Activated naive CD4-positive, alpha-beta T cell treated with anti-CD3 and anti-CD28 coated beads, Interleukin-2, amount 50 U/mL, for 24 hours (primary cell): Measurements from ENCODE around the gene ZFAND3.
"Not testable (repeated sequence)": the region's sequence is repeated elsewhere in the genome, so short reads cannot be mapped to it uniquely, and the experiment has no call there.

Experiments
- H3K27ac Mint-ChIP-seq: one replicate; pipeline ENCODE4 v1.8.0; 2021; ENCODE audit warnings: mild to moderate bottlenecking, mixed read lengths
- H3K27me3 Mint-ChIP-seq: one replicate; pipeline ENCODE4 v1.8.0; 2021; ENCODE audit warnings: mixed read lengths
- H3K36me3 Mint-ChIP-seq: one replicate; pipeline ENCODE4 v1.8.0; 2021; ENCODE audit warnings: mixed read lengths
- H3K4me1 Mint-ChIP-seq: one replicate; pipeline ENCODE4 v1.8.0; 2021; ENCODE audit warnings: mixed read lengths
- H3K4me3 Mint-ChIP-seq: one replicate; pipeline ENCODE4 v1.8.0; 2021; ENCODE audit warnings: mild to moderate bottlenecking, mixed read lengths
- H3K9me3 Mint-ChIP-seq: one replicate; pipeline ENCODE4 v1.8.0; 2021; ENCODE audit warnings: mixed read lengths

ZFAND3 gene

GRCh38 chr6:37862992-37863391 is 43.5 kb downstream of the ZFAND3 start:
- H3K27me3 Mint-ChIP-seq, result no peaks in the 10 kb centered on the region
- peaks cover 87% of the 10 kb centered on the region for H3K4me1 Mint-ChIP-seq
- H3K4me3 Mint-ChIP-seq, result no peak overlapping the region
- no peak overlapping the region for H3K27ac Mint-ChIP-seq
- H3K9me3 Mint-ChIP-seq, result no peaks in the 10 kb centered on the region
- peaks cover 3% of the 10 kb centered on the region for H3K36me3 Mint-ChIP-seq

GRCh38 chr6:37864250-37864649 is 44.7 kb downstream of the ZFAND3 start:
- no peaks in the 10 kb centered on the region for H3K27me3 Mint-ChIP-seq
- no peaks in the 10 kb centered on the region for H3K9me3 Mint-ChIP-seq
- H3K27ac Mint-ChIP-seq, result no peak overlapping the region
- peaks cover 3% of the 10 kb centered on the region for H3K36me3 Mint-ChIP-seq
- H3K4me1 Mint-ChIP-seq, result peaks cover 87% of the 10 kb centered on the region
- H3K4me3 Mint-ChIP-seq, result no peak overlapping the region

GRCh38 chr6:37865504-37865903 is 46.0 kb downstream of the ZFAND3 start:
- peak overlapping the region; percentile 36 for H3K27ac Mint-ChIP-seq
- H3K4me1 Mint-ChIP-seq, result peaks cover 83% of the 10 kb centered on the region
- no peaks in the 10 kb centered on the region for H3K9me3 Mint-ChIP-seq
- no peaks in the 10 kb centered on the region for H3K27me3 Mint-ChIP-seq
- peaks cover 6% of the 10 kb centered on the region for H3K36me3 Mint-ChIP-seq
- peak overlapping the region; percentile 2 for H3K4me3 Mint-ChIP-seq

GRCh38 chr6:37866590-37867507 is 47.3 kb downstream of the ZFAND3 start:
- Mint-ChIP-seq H3K27ac (peak overlapping the region; percentile 56), H3K4me3 (peak overlapping the region; percentile 15), H3K4me1 (peaks cover 79% of the 10 kb centered on the region), H3K9me3 (peaks cover 8% of the 10 kb centered on the region), H3K36me3 (peaks cover 12% of the 10 kb centered on the region), H3K27me3 (no peaks in the 10 kb centered on the region)

GRCh38 chr6:37867756-37868446 is 48.4 kb downstream of the ZFAND3 start:
- peaks cover 19% of the 10 kb centered on the region for H3K36me3 Mint-ChIP-seq
- H3K4me1 Mint-ChIP-seq, result peaks cover 80% of the 10 kb centered on the region
- no peaks in the 10 kb centered on the region for H3K27me3 Mint-ChIP-seq
- peak overlapping the region; percentile 80 for H3K27ac Mint-ChIP-seq
- peak overlapping the region; percentile 69 for H3K4me3 Mint-ChIP-seq
- H3K9me3 Mint-ChIP-seq, result peaks cover 8% of the 10 kb centered on the region

- H3K27me3 Mint-ChIP-seq, result no peaks in the 10 kb centered on the region
- H3K27ac Mint-ChIP-seq, result peak overlapping the region; percentile 80
- peaks cover 8% of the 10 kb centered on the region for H3K9me3 Mint-ChIP-seq
- H3K4me1 Mint-ChIP-seq, result peaks cover 78% of the 10 kb centered on the region
- H3K4me3 Mint-ChIP-seq, result peak overlapping the region; percentile 69
- H3K36me3 Mint-ChIP-seq, result peaks cover 21% of the 10 kb centered on the region
These were observed 48.9 kb downstream of the ZFAND3 start for GRCh38 chr6:37868447-37868825.

GRCh38 chr6:37871616-37872372 is 52.3 kb downstream of the ZFAND3 start:
- peaks cover 8% of the 10 kb centered on the region for H3K9me3 Mint-ChIP-seq
- H3K4me1 Mint-ChIP-seq, result peaks cover 73% of the 10 kb centered on the region
- H3K27ac Mint-ChIP-seq, result no peak overlapping the region
- H3K27me3 Mint-ChIP-seq, result no peaks in the 10 kb centered on the region
- H3K4me3 Mint-ChIP-seq, result no peak overlapping the region
- peaks cover 22% of the 10 kb centered on the region for H3K36me3 Mint-ChIP-seq

GRCh38 chr6:37872373-37872745 is 52.8 kb downstream of the ZFAND3 start:
- Mint-ChIP-seq H3K4me1 (peaks cover 73% of the 10 kb centered on the region), H3K27me3 (no peaks in the 10 kb centered on the region), H3K9me3 (peaks cover 8% of the 10 kb centered on the region), H3K27ac (no peak overlapping the region), H3K4me3 (no peak overlapping the region), H3K36me3 (peaks cover 22% of the 10 kb centered on the region)

GRCh38 chr6:37874726-37875125 is 55.2 kb downstream of the ZFAND3 start:
- H3K27ac Mint-ChIP-seq, result no peak overlapping the region
- peaks cover 21% of the 10 kb centered on the region for H3K36me3 Mint-ChIP-seq
- H3K9me3 Mint-ChIP-seq, result peaks cover 8% of the 10 kb centered on the region
- peaks cover 76% of the 10 kb centered on the region for H3K4me1 Mint-ChIP-seq
- H3K4me3 Mint-ChIP-seq, result no peak overlapping the region
- no peaks in the 10 kb centered on the region for H3K27me3 Mint-ChIP-seq

GRCh38 chr6:37875561-37876309 is 56.2 kb downstream of the ZFAND3 start:
- Mint-ChIP-seq H3K27ac (no peak overlapping the region), H3K4me1 (peaks cover 80% of the 10 kb centered on the region), H3K9me3 (peaks cover 6% of the 10 kb centered on the region), H3K27me3 (no peaks in the 10 kb centered on the region), H3K4me3 (no peak overlapping the region), H3K36me3 (peaks cover 20% of the 10 kb centered on the region)

GRCh38 chr6:37876843-37877242 is 57.3 kb downstream of the ZFAND3 start:
- Mint-ChIP-seq H3K36me3 (peaks cover 17% of the 10 kb centered on the region), H3K4me3 (no peak overlapping the region), H3K4me1 (peaks cover 82% of the 10 kb centered on the region), H3K27ac (no peak overlapping the region), H3K27me3 (no peaks in the 10 kb centered on the region), H3K9me3 (no peaks in the 10 kb centered on the region)

- Mint-ChIP-seq H3K27ac (peak overlapping the region; percentile 30), H3K9me3 (no peaks in the 10 kb centered on the region), H3K4me3 (no peak overlapping the region), H3K4me1 (peaks cover 81% of the 10 kb centered on the region), H3K36me3 (peaks cover 11% of the 10 kb centered on the region), H3K27me3 (no peaks in the 10 kb centered on the region)
These were observed 58.0 kb downstream of the ZFAND3 start for GRCh38 chr6:37877373-37878149.

GRCh38 chr6:37878150-37878710 is 58.7 kb downstream of the ZFAND3 start:
- no peaks in the 10 kb centered on the region for H3K27me3 Mint-ChIP-seq
- no peaks in the 10 kb centered on the region for H3K9me3 Mint-ChIP-seq
- H3K4me3 Mint-ChIP-seq, result no peak overlapping the region
- no peak overlapping the region for H3K27ac Mint-ChIP-seq
- peaks cover 85% of the 10 kb centered on the region for H3K4me1 Mint-ChIP-seq
- peaks cover 11% of the 10 kb centered on the region for H3K36me3 Mint-ChIP-seq

GRCh38 chr6:37880602-37881001 is 61.1 kb downstream of the ZFAND3 start:
- not testable (repeated sequence) for H3K36me3 Mint-ChIP-seq, H3K27ac Mint-ChIP-seq, H3K27me3 Mint-ChIP-seq, H3K9me3 Mint-ChIP-seq, H3K4me3 Mint-ChIP-seq
- peaks cover 84% of the 10 kb centered on the region for H3K4me1 Mint-ChIP-seq
